ENCODE data around the gene ADAM19.

DNA sequence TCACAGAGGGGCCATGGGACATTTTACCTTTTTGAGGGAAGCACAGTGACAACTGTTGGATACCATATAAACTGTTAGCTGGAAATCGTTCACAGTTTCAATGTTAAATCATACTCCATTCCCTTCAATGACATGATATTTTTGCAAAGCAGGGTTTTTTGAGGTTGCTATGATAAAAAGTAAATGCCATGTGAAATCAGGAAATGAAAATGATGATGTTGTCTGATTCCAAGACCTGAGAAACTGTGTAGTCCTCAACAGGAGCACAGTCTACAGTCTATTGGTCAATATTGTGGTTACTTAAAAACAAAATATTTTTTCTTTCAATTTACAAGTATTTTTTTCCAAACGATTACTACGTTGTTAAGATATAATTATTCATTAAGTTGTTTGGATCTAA lies 24.0 kb upstream of the ADAM19 start:
- no peak for TF ChIP-seq POLR2A (IDR thresholded peaks at IDR 0.05; ENCODE audit: low read length)
- no peak for TF ChIP-seq GATA1 (IDR thresholded peaks at IDR 0.05; ENCODE audit: low read depth, low read length)

All from erythroblast (primary cell).